H1 (cell line): Measurements from ENCODE around the gene PSAP. TPM values are rescaled to one million over a fixed set of nuclear protein-coding genes. Genes with fewer than 3 reads are reported as not detected.

Experiments used
- CTCF ChIA-PET: fragments of 300-600 bp; sonication (Branson Sonifier 250); formaldehyde crosslinking; loops from one replicate; lab custom pipeline; 2021; ENCODE audit not compliant: partially characterized antibody; lab: Charles Lee
- POLR2A ChIA-PET: fragments of 300-600 bp; sonication (Branson Sonifier 250); formaldehyde crosslinking; loops from one replicate; lab custom pipeline; 2021; ENCODE audit warnings: inconsistent platforms; ENCODE audit not compliant: partially characterized antibody; lab: Charles Lee
- DNase-seq, 2 experiments: peaks; one replicate each; pipeline versions ENCODE4 v3.0.0 to v3.0.0-alpha.2; 2010 to 2022; ENCODE audit warnings: low spot score in 2 of 2, low read depth in 1 of 2, mixed read lengths in 1 of 2
- FAIRE-seq: peaks from 2 replicates; lab custom pipeline; 2011; peaks lifted over from hg19 to GRCh38; lab: Jason Lieb, UNC
- H2AFZ ChIP-seq: 2 replicates; pipeline ENCODE4 v1.8.1; 2012; ENCODE audit warnings: low read length, inconsistent platforms
- H2AK5ac ChIP-seq: 2 replicates; pipeline ENCODE4 v1.6.1; 2013; ENCODE audit warnings: low read depth, low read length
- H2BK120ac ChIP-seq: replicated peaks from 2 replicates; pipeline ENCODE3; 2013; ENCODE audit warnings: low read depth, low read length, inconsistent platforms
- H2BK12ac ChIP-seq: 2 replicates; pipeline ENCODE4 v1.6.1; 2013; ENCODE audit warnings: low read depth, low read length
- H2BK15ac ChIP-seq: 2 replicates; pipeline ENCODE4 v1.6.1; 2013; ENCODE audit warnings: low read length
- H2BK20ac ChIP-seq: 2 replicates; pipeline ENCODE4 v1.6.1; 2013; ENCODE audit warnings: low read length
- H2BK5ac ChIP-seq: 2 replicates; pipeline ENCODE4 v1.6.1; 2013; ENCODE audit warnings: low read depth, low read length
- H3K14ac ChIP-seq: 2 replicates; pipeline ENCODE4 v1.6.1; 2013; ENCODE audit warnings: inconsistent platforms; ENCODE audit not compliant: insufficient read length
- H3K18ac ChIP-seq: 2 replicates; pipeline ENCODE4 v1.6.1; 2013; ENCODE audit warnings: low read length; ENCODE audit errors: extremely low read depth
- H3K23ac ChIP-seq: 2 replicates; pipeline ENCODE4 v1.6.1; 2013; ENCODE audit warnings: inconsistent platforms; ENCODE audit not compliant: insufficient read length
- H3K23me2 ChIP-seq: 2 replicates; pipeline ENCODE4 v1.6.1; 2013; ENCODE audit warnings: low read depth, low read length
- H3K27ac ChIP-seq: 2 replicates; pipeline ENCODE4 v1.6.1; 2011; ENCODE audit warnings: low read depth, low read length, inconsistent platforms
- H3K27me3 ChIP-seq, 4 experiments: replicated peaks in 1 of 4; 1 replicate in 1 of 4; 2 replicates in 3 of 4; pipeline versions ENCODE4 v1.6.1 to v1.8.1; 2011 to 2013; ENCODE audit warnings: low read length in 3 of 4, mild to moderate bottlenecking in 3 of 4, inconsistent platforms in 2 of 4, mixed read lengths in 2 of 4, moderate library complexity in 1 of 4; ENCODE audit not compliant: control insufficient read depth in 3 of 4, insufficient read depth in 3 of 4; ENCODE audit errors: extremely low read depth in 1 of 4
- H3K36me3 ChIP-seq, 4 experiments: 2 replicates each; pipeline versions ENCODE4 v1.6.1 to v1.8.1; 2011 to 2013; ENCODE audit warnings: mild to moderate bottlenecking in 4 of 4, low read length in 3 of 4, moderate library complexity in 2 of 4, control low read depth in 1 of 4, inconsistent platforms in 1 of 4; ENCODE audit not compliant: insufficient read depth in 4 of 4, control insufficient read depth in 2 of 4
- H3K4ac ChIP-seq: replicated peaks from 2 replicates; pipeline ENCODE3; 2013; ENCODE audit warnings: low read length, low read depth, mixed read lengths, inconsistent platforms; ENCODE audit not compliant: insufficient read length
- H3K4me1 ChIP-seq, 4 experiments: replicated peaks in 1 of 4; 1 replicate in 1 of 4; 2 replicates in 3 of 4; pipeline versions ENCODE4 v1.6.1 to v1.8.1; 2011 to 2013; ENCODE audit warnings: low read length in 3 of 4, inconsistent platforms in 2 of 4, mixed read lengths in 1 of 4; ENCODE audit not compliant: insufficient read depth in 4 of 4, control insufficient read depth in 3 of 4
- H3K4me2 ChIP-seq, 2 experiments: 2 replicates each; pipeline versions ENCODE4 v1.6.1 to v1.8.1; 2011 to 2013; ENCODE audit warnings: low read depth in 2 of 2, low read length in 2 of 2, control low read depth in 1 of 2, inconsistent platforms in 1 of 2, mild to moderate bottlenecking in 1 of 2; ENCODE audit not compliant: insufficient read depth in 1 of 2
- H3K4me3 ChIP-seq, 4 experiments: fragments of 200-600, 300-600 bp in 1 of 4; sonication (generic), shearing (Covaris generic), sonication (Bioruptor Twin) in 1 of 4; 2 replicates each; pipeline versions ENCODE4 v1.5.1 to v1.8.1; 2011 to 2016; ENCODE audit warnings: low read length in 4 of 4, low read depth in 3 of 4, control low read depth in 2 of 4, inconsistent platforms in 2 of 4, mild to moderate bottlenecking in 2 of 4, mixed read lengths in 1 of 4, moderate library complexity in 1 of 4; ENCODE audit not compliant: insufficient read depth in 2 of 4; ENCODE audit errors: extremely low read depth in 1 of 4
- H3K56ac ChIP-seq: replicated peaks from 2 replicates; pipeline ENCODE3; 2013; ENCODE audit warnings: low read depth, mild to moderate bottlenecking, mixed read lengths, low read length, inconsistent platforms; ENCODE audit not compliant: insufficient read length
- H3K79me1 ChIP-seq: 2 replicates; pipeline ENCODE4 v1.6.1; 2013; ENCODE audit warnings: low read depth, low read length, control low read depth
- H3K79me2 ChIP-seq, 2 experiments: 2 replicates each; pipeline versions ENCODE4 v1.6.1 to v1.8.1; 2012 to 2013; ENCODE audit warnings: low read length in 2 of 2, mild to moderate bottlenecking in 2 of 2, inconsistent platforms in 1 of 2; ENCODE audit not compliant: insufficient read depth in 2 of 2, control insufficient read depth in 1 of 2
- H3K9ac ChIP-seq, 4 experiments: replicated peaks in 1 of 4; 1 replicate in 1 of 4; 2 replicates in 3 of 4; pipeline versions ENCODE4 v1.6.1 to v1.8.1; 2011 to 2013; ENCODE audit warnings: low read depth in 3 of 4, low read length in 3 of 4, control low read depth in 2 of 4, mild to moderate bottlenecking in 2 of 4, moderate library complexity in 2 of 4, inconsistent platforms in 1 of 4; ENCODE audit errors: extremely low read depth in 1 of 4
- H3K9me3 ChIP-seq, 2 experiments: 2 replicates each; pipeline versions ENCODE4 v1.6.1 to v1.8.1; 2012 to 2013; ENCODE audit warnings: mild to moderate bottlenecking in 2 of 2, moderate library complexity in 2 of 2, control low read depth in 1 of 2, inconsistent platforms in 1 of 2, low read depth in 1 of 2, low read length in 1 of 2, mixed read lengths in 1 of 2; ENCODE audit not compliant: insufficient read depth in 2 of 2
- H4K20me1 ChIP-seq, 2 experiments: replicated peaks in 1 of 2; 2 replicates each; pipeline versions ENCODE3 to v1.8.1; 2011 to 2013; ENCODE audit warnings: inconsistent platforms in 2 of 2, low read length in 2 of 2, mild to moderate bottlenecking in 1 of 2; ENCODE audit not compliant: insufficient read depth in 2 of 2, control insufficient read depth in 1 of 2
- H4K5ac ChIP-seq: 2 replicates; pipeline ENCODE4 v1.6.1; 2013; ENCODE audit warnings: low read length, low read depth, mixed read lengths, inconsistent platforms; ENCODE audit not compliant: insufficient read length
- H4K8ac ChIP-seq: 2 replicates; pipeline ENCODE4 v1.8.0; 2013; ENCODE audit warnings: mild to moderate bottlenecking, moderate library complexity, low read length, inconsistent platforms; ENCODE audit not compliant: insufficient read depth; ENCODE audit errors: extremely low read depth
- H4K91ac ChIP-seq: replicated peaks from 2 replicates; pipeline ENCODE3; 2013; ENCODE audit warnings: low read length, mixed read lengths, inconsistent platforms; ENCODE audit not compliant: insufficient read length
- ASH2L ChIP-seq: fragments of 200-600, 300-600 bp; sonication (generic); IDR thresholded peaks from one replicate; pipeline ENCODE4 v1.7.1; 2017; ENCODE audit warnings: low read length
- BACH1 ChIP-seq: IDR thresholded peaks from 2 replicates; pipeline ENCODE4 v1.6.1; 2012; ENCODE audit warnings: low read length, improper control_type of control experiment
- CHD1 ChIP-seq: IDR thresholded peaks from 2 replicates; pipeline ENCODE4 v1.6.1; 2012; ENCODE audit warnings: low read depth, low read length, improper control_type of control experiment
- CREB1 ChIP-seq: IDR thresholded peaks from 2 replicates; pipeline ENCODE4 v1.6.1; 2012; ENCODE audit warnings: inconsistent platforms
- FOSL1 ChIP-seq: IDR thresholded peaks from 2 replicates; pipeline ENCODE4 v1.6.1; 2011; ENCODE audit warnings: mild to moderate bottlenecking, low read depth, low read length, moderate library complexity; ENCODE audit not compliant: insufficient read depth
- MAFK ChIP-seq: IDR thresholded peaks from 2 replicates; pipeline ENCODE4 v1.6.1; 2012; ENCODE audit warnings: low read depth, mild to moderate bottlenecking, improper control_type of control experiment, low read length
- NRF1 ChIP-seq: IDR thresholded peaks from 2 replicates; pipeline ENCODE4 v1.6.1; 2011; ENCODE audit warnings: mild to moderate bottlenecking, low read depth, low read length, improper control_type of control experiment
- POLR2AphosphoS5 ChIP-seq: IDR thresholded peaks from 2 replicates; pipeline ENCODE4 v1.6.1; 2011; ENCODE audit warnings: low read depth, low read length
- RAD21 ChIP-seq, 2 experiments: IDR thresholded peaks in 1 of 2; conservative IDR thresholded peaks in 1 of 2; 2 replicates each; pipeline ENCODE4 v1.6.1; 2011; ENCODE audit warnings: low read depth in 2 of 2, low read length in 2 of 2, improper control_type of control experiment in 1 of 2, inconsistent platforms in 1 of 2, mild to moderate bottlenecking in 1 of 2, moderate library complexity in 1 of 2
- SP2 ChIP-seq: IDR thresholded peaks from 2 replicates; pipeline ENCODE4 v1.6.1; 2012; ENCODE audit warnings: mild to moderate bottlenecking, low read length, inconsistent platforms
- SP4 ChIP-seq: IDR thresholded peaks from 2 replicates; pipeline ENCODE4 v1.6.1; 2012; ENCODE audit warnings: low read length, inconsistent platforms
- ZNF274 ChIP-seq: IDR thresholded peaks from 2 replicates; pipeline ENCODE4 v1.7.0; 2012; ENCODE audit warnings: low read length, borderline replicate concordance; ENCODE audit errors: extremely low read depth
- WGBS, 2 experiments: shearing (Covaris generic) in 1 of 2; methylation state at CpG; one replicate each; pipeline versions ENCODE4 v1.1.6 to v1.1.7; 2013 to 2015; ENCODE audit warnings: low lambda C conversion rate in 2 of 2, mixed read lengths in 2 of 2, inconsistent platforms in 1 of 2, low coverage in 1 of 2, missing lambda C conversion rate in 1 of 2; ENCODE audit not compliant: insufficient replicate concordance in 2 of 2, insufficient coverage in 1 of 2, insufficient read length in 1 of 2; ENCODE audit errors: extremely low coverage in 1 of 2, missing lambda C conversion rate in 1 of 2; 5-methylcytosine and 5-hydroxymethylcytosine counted together
- polyA plus RNA-seq, 7 experiments: library from polyadenylated mRNA; depleted of rRNA in 3 of 7; stranded (reverse) in 5 of 7; unstranded in 2 of 7; fragments of >200 nt in 5 of 7; fragments of 200-250 nt in 2 of 7; gene quantifications; 1 replicate in 5 of 7; 2 replicates in 1 of 7; 4 replicates in 1 of 7; pipeline versions ENCODE4 v1.2.1 to v1.2.3, GENCODE V29; 2011 to 2013; ENCODE audit warnings: missing spikeins in 2 of 7, mixed read lengths in 2 of 7
- total RNA-seq: library from RNA; stranded (reverse); fragmentation: NEBNext Ultra II Directional; extraction: Animal tissue kit (Norgen Biotek cat#: 25700); gene quantifications from 2 replicates; pipeline ENCODE4 v1.2.1, GENCODE V29; 2021

Gene PSAP
- total and polyA plus RNA-seq, 2 of the 8 experiments (the other 6 are each of a cell fraction or from before 2014, with no cell fraction given) = 386 to 504 TPM

- CTCF ChIA-PET = interaction anchor here (3.7 kb wide), 1 partner anchor 22 kb away, joined by 11 read pairs; no protein-coding TSS in a partner anchor
- Histone ChIP-seq H4K91ac (no peak overlapping the region), H4K20me1 (no peaks in the 10 kb centered on the region), H3K23ac (no peak overlapping the region), H3K56ac (no peak overlapping the region), H3K27me3 (no peaks in the 10 kb centered on the region), H2BK12ac (no peak overlapping the region), H2BK5ac (no peak overlapping the region), H3K4me1 (peaks cover 0 to 4% (median 0%) of the 10 kb centered on the region in 4 experiments; a peak in 3 of 7 replicates), H3K79me2 (no peaks in the 10 kb centered on the region), H3K9me3 (peaks cover 0 to 6% of the 10 kb centered on the region in 2 experiments; a peak in 1 of 4 replicates), H3K18ac (no peak overlapping the region), H3K4ac (no peak overlapping the region), H4K8ac (no peak overlapping the region), H3K23me2 (no peaks in the 10 kb centered on the region), H2BK120ac (no peak overlapping the region), H3K4me3 (no peak overlapping the region), H3K36me3 (no peaks in the 10 kb centered on the region), H2BK15ac (no peak overlapping the region), H3K4me2 (no peak overlapping the region), H2BK20ac (no peak overlapping the region), H4K5ac (no peak overlapping the region), H3K14ac (no peak overlapping the region), H3K9ac (no peak overlapping the region), H2AK5ac (no peak overlapping the region), H3K79me1 (no peaks in the 10 kb centered on the region), H3K27ac (no peak overlapping the region), H2AFZ (no peak overlapping the region)
- WGBS, 2 experiments = 90% methylated on average over 7 of the region's 7 CpGs; no CpG with 5 or more reads in 1 of the 2 experiments
- TF ChIP-seq POLR2AphosphoS5 (no peak), CREB1 (no peak), CHD1 (no peak), ZNF274 (no peak), ASH2L (no peak), RAD21 (IDR thresholded peaks at IDR 0.05 in 1 of 2, conservative IDR thresholded peaks at IDR 0.05 in 1 of 2; ENCODE audit: low read depth in 2 of 2, low read length in 2 of 2) (no peak), NRF1 (no peak), SP4 (no peak), MAFK (no peak), BACH1 (no peak), SP2 (no peak), FOSL1 (no peak)
- POLR2A ChIA-PET = interaction anchor here (0.9 kb wide), 1 partner anchor 11 kb away, joined by 3 read pairs; no protein-coding TSS in a partner anchor
- no peak for FAIRE-seq
- DNase-seq = no peak
Observed at GRCh38 chr10:71873582-71874211, 22.6 kb upstream of the PSAP start.
